Gastrocnemius medialis (tissue), 4 donors: Measurements from ENCODE around the gene KCND1. TPM values are rescaled to one million over a fixed set of nuclear protein-coding genes. Genes with fewer than 3 reads are reported as not detected.
A peak's percentile ranks its signal among the peaks of the same experiment; 100 is the strongest.

Experiments used
- ATAC-seq, 2 donors: fragments of 150-250 bp; one replicate each; pipeline ENCODE4 v1.9.1; 2016
- DNase-seq, 2 donors: peaks; one replicate each; pipeline ENCODE4 v3.0.0-alpha.2; 2019
- H3K27ac ChIP-seq, 4 donors: fragments of 200-600 bp; sonication (generic); 1 replicate in 1 of 4; 2 replicates in 3 of 4; pipeline ENCODE4 v1.5.1; 2016 to 2018; ENCODE audit warnings: mild to moderate bottlenecking in 2 of 4, moderate library complexity in 1 of 4
- H3K27me3 ChIP-seq, 3 donors: fragments of 200-600 bp; sonication (generic) in 2 of 3; 1 replicate in 1 of 3; 2 replicates in 2 of 3; pipeline versions ENCODE4 v1.5.1 to v1.6.0; 2016 to 2019; ENCODE audit warnings: mild to moderate bottlenecking in 1 of 3, moderate library complexity in 1 of 3
- H3K36me3 ChIP-seq, 2 donors: fragments of 200-600 bp; sonication (generic) in 1 of 2; one replicate each; pipeline ENCODE4 v1.5.1; 2017 to 2018
- H3K4me1 ChIP-seq, 2 donors: fragments of 200-600 bp; sonication (generic) in 1 of 2; one replicate each; pipeline ENCODE4 v1.5.1; 2016 to 2017; ENCODE audit warnings: mild to moderate bottlenecking in 2 of 2
- H3K4me3 ChIP-seq, 4 donors: fragments of 200-600 bp; sonication (generic) in 3 of 4; 1 replicate in 1 of 4; 2 replicates in 3 of 4; pipeline ENCODE4 v1.5.1; 2016 to 2019; ENCODE audit warnings: mild to moderate bottlenecking in 2 of 4
- H3K9me3 ChIP-seq, 3 donors: fragments of 200-600 bp; sonication (generic) in 2 of 3; 1 replicate in 1 of 3; 2 replicates in 2 of 3; pipeline ENCODE4 v1.5.1; 2016 to 2019
- POLR2A ChIP-seq, 2 donors: fragments of 450-650 bp; IDR thresholded peaks; one replicate each; pipeline ENCODE4 v1.6.1; 2017; ENCODE audit warnings: antibody characterized with exemption in 2 of 2, mild to moderate bottlenecking in 2 of 2, moderate library complexity in 2 of 2
- in situ Hi-C, 4 donors: fragments of 200-750 bp; cut with MboI; loops; one replicate each; pipeline versions ENCODE4 v1.15.0 to v1.8.0; 2017; ENCODE audit warnings: low sequenced_read_pairs in 4 of 4
- intact Hi-C: fragments of 100-400 bp; cut with DNase I; formaldehyde crosslinking; loops from one replicate; pipeline ENCODE4 v1.15.1; 2023; ENCODE audit warnings: low total_unique reads
- total RNA-seq, 4 donors: library from RNA; depleted of rRNA; stranded (reverse); fragments of >200 nt; gene quantifications; one replicate each; pipeline versions ENCODE4 v1.1.0 to v1.2.3, GENCODE V29; 2016
- TF ChIP-seq, protein P1 (sequence below), 5 experiments: fragments of 450-650 bp in 3 of 5; fragments of 200-600 bp in 2 of 5; sonication (generic) in 2 of 5; IDR thresholded peaks in 4 of 5; conservative IDR thresholded peaks in 1 of 5; 1 replicate in 4 of 5; 2 replicates in 1 of 5; pipeline ENCODE4 v1.5.1; 2016 to 2019; ENCODE audit warnings: antibody characterized with exemption in 5 of 5, mild to moderate bottlenecking in 3 of 5, moderate library complexity in 3 of 5

Gene KCND1
- total RNA-seq, 4 donors from 2014 or later: 0.09 to 1.2 (median 0.77) TPM

DNA sequence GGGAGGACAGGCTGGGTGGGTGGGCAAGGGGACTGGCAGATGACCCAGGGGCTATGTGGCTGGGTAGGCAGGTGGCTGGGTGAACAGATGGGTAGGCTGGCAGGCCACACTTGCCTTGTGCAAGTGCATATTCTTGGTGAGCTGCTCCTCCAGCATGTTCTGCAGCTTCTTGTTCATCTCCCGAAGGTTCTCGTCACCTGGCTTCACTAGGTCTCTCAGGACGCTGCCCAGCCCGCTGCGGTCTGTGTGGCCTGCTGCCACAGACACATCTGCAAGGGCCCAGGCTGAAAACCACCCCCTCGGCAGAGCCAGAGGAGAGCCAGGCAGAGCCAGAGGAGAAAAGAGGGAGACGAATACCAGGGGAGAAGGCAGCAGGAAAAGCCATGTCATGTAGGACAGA, 3.4 kb upstream of the KCND1 start:
- Histone ChIP-seq H3K9me3 (no peaks in the 10 kb centered on the region), H3K27ac (no peak overlapping the region), H3K27me3 (no peaks in the 10 kb centered on the region), H3K36me3 (peaks cover 0 to 5% of the 10 kb centered on the region in 2 donors), H3K4me3 (no peak overlapping the region), H3K4me1 (no peaks in the 10 kb centered on the region)
- ATAC-seq (no peak), DNase-seq (no peak)
- in situ Hi-C loops (no loop called here), intact Hi-C loops (no loop called here)
- TF ChIP-seq POLR2A (IDR thresholded peaks at IDR 0.05): no peak
- TF ChIP-seq, protein P1, sequence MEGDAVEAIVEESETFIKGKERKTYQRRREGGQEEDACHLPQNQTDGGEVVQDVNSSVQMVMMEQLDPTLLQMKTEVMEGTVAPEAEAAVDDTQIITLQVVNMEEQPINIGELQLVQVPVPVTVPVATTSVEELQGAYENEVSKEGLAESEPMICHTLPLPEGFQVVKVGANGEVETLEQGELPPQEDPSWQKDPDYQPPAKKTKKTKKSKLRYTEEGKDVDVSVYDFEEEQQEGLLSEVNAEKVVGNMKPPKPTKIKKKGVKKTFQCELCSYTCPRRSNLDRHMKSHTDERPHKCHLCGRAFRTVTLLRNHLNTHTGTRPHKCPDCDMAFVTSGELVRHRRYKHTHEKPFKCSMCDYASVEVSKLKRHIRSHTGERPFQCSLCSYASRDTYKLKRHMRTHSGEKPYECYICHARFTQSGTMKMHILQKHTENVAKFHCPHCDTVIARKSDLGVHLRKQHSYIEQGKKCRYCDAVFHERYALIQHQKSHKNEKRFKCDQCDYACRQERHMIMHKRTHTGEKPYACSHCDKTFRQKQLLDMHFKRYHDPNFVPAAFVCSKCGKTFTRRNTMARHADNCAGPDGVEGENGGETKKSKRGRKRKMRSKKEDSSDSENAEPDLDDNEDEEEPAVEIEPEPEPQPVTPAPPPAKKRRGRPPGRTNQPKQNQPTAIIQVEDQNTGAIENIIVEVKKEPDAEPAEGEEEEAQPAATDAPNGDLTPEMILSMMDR (IDR thresholded peaks at IDR 0.05 in 4 of 5, conservative IDR thresholded peaks at IDR 0.05 in 1 of 5): no peak

DNA sequence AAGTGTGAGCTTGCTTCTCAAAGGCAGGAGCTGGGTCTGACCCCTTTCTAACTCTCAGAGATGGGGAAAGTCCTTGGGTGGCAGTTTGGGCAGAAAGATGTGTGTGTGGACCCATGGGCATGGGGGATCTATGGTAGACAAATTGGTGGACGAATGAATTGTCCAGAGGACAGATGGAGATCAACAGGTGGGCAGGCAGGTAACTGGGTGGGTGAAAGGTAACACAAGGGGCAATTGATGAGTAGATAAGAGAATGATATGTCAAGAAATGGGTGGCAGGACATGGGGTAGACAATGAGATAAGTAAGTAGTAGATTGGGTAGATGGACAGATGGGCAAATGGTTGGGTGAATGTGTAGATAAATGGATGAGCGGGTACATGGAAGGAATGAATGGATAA, 2.9 kb upstream of the KCND1 start:
- intact Hi-C loops (no loop called here), in situ Hi-C loops (no loop called here)
- no peak for TF ChIP-seq POLR2A (IDR thresholded peaks at IDR 0.05)
- TF ChIP-seq, protein P1 (IDR thresholded peaks at IDR 0.05 in 4 of 5, conservative IDR thresholded peaks at IDR 0.05 in 1 of 5): no peak
- H3K27ac ChIP-seq: no peak overlapping the region
- DNase-seq (no peak), ATAC-seq (no peak)
- no peaks in the 10 kb centered on the region for H3K4me1 ChIP-seq
- H3K27me3 ChIP-seq: no peaks in the 10 kb centered on the region
- peaks cover 0 to 5% of the 10 kb centered on the region in 2 donors for H3K36me3 ChIP-seq
- H3K4me3 ChIP-seq: no peak overlapping the region
- H3K9me3 ChIP-seq: no peaks in the 10 kb centered on the region

DNA sequence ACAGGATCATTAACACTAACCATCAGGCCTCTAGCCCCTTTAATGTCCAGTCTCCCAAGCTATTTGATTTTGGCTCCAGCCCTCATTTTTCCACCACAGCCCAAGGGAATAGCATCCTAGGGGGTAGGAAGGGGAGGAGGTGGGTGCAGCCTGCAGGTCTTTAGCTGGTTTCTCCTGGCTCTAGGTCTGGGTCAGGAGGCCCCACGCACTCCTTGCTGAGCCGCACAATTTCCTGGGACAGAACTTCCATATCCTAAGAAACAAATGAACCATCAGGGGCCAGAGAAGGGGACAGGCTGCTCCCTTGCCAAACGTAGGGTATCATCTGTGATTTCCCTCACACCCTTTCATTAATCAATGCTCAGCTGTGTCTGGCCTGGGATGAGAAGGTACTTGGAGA, 2.4 kb upstream of the KCND1 start:
- Histone ChIP-seq H3K9me3 (no peaks in the 10 kb centered on the region), H3K36me3 (peaks cover 0 to 5% of the 10 kb centered on the region in 2 donors), H3K27me3 (no peaks in the 10 kb centered on the region), H3K4me3 (no peak overlapping the region), H3K4me1 (no peaks in the 10 kb centered on the region), H3K27ac (no peak overlapping the region)
- in situ Hi-C loops (no loop called here), intact Hi-C loops (no loop called here)
- DNase-seq (no peak), ATAC-seq (no peak)
- no peak for TF ChIP-seq POLR2A (IDR thresholded peaks at IDR 0.05)
- TF ChIP-seq, protein P1 (IDR thresholded peaks at IDR 0.05 in 4 of 5, conservative IDR thresholded peaks at IDR 0.05 in 1 of 5): no peak

DNA sequence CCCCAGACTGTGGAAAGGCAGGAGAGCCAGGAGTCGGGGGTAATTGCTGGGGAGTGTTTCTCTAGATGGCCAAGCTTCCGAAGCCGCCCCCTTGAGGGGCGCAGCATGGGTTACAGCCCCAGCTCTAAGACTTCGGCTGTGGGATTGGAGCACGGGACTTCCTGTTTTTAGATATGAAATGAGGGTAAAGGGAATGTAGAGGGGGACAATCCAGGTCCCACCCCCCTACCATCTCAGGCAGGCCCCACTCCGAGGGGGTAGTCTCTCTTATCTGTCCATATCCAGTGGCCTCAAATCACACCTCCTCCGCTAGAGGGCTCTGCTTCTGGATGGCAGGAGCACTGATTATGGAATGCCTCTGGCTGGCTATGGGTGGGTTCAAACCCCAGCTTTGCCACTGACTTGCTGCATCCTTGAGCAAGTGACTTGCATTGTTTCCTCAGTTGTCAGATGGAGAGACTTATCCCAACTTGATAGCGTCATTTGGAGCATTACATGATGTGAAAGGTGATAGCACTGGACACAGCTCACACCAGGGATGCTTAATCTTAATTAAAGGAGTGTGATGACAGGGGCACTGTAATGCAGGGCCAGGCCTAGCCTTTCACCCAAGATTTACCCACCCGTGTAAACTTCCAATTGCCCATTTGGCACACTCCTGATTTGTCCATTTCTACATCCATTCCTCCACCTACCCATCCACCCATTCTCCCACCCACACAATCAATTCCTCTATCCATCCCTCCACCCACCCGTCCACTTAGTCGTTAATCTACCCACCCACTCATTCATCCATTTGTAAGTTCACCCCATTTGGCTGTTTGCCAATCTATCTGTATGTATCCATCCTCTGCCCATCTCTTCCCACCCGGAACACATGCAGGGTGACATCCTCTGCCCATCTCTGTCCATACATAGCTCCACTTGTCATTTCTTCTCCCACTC, 848 bp upstream of the KCND1 start:
- ATAC-seq (peak in 1 of 2 donors; percentile 50), DNase-seq (peak in 1 of 2 donors; percentile 17)
- H3K4me3 ChIP-seq: peak overlapping the region; percentile 14 to 37 (median 23)
- peaks cover 0 to 5% of the 10 kb centered on the region in 2 donors for H3K36me3 ChIP-seq
- H3K27me3 ChIP-seq: no peaks in the 10 kb centered on the region
- in situ Hi-C loops (no loop called here), intact Hi-C loops (no loop called here)
- no peaks in the 10 kb centered on the region for H3K9me3 ChIP-seq
- peak overlapping the region in 2 of 4 donors; percentile 34 to 42 for H3K27ac ChIP-seq
- no peaks in the 10 kb centered on the region for H3K4me1 ChIP-seq
- no peak for TF ChIP-seq POLR2A (IDR thresholded peaks at IDR 0.05)
- TF ChIP-seq, protein P1 (IDR thresholded peaks at IDR 0.05 in 4 of 5, conservative IDR thresholded peaks at IDR 0.05 in 1 of 5): peak in 4 of 5 experiments; percentile 19 to 56 (median 30)
